Thymus (tissue), 11 donors: Measurements from ENCODE around the gene TTC3. TPM values are rescaled to one million over a fixed set of nuclear protein-coding genes. Genes with fewer than 3 reads are reported as not detected.
A peak's percentile ranks its signal among the peaks of the same experiment; 100 is the strongest.

Source experiments
- DNase-seq, 9 donors: peaks; one replicate each; pipeline ENCODE4 v3.0.0-alpha.2; 2013; ENCODE audit warnings: low spot score in 9 of 9, low read depth in 6 of 9, missing footprints in 1 of 9
- H3K27ac ChIP-seq, 2 donors: one replicate each; pipeline ENCODE4 v1.5.1; 2013; ENCODE audit warnings: control low read depth in 1 of 2, low read depth in 1 of 2, low read length in 1 of 2, mild to moderate bottlenecking in 1 of 2, moderate library complexity in 1 of 2
- H3K27me3 ChIP-seq, 2 donors: one replicate each; pipeline ENCODE4 v1.5.1; 2013; ENCODE audit warnings: low read length in 1 of 2; ENCODE audit not compliant: control insufficient read depth in 2 of 2, insufficient read depth in 1 of 2
- H3K36me3 ChIP-seq, 2 donors: one replicate each; pipeline ENCODE4 v1.5.1; 2013; ENCODE audit warnings: low read length in 1 of 2, mild to moderate bottlenecking in 1 of 2, moderate library complexity in 1 of 2; ENCODE audit not compliant: control insufficient read depth in 2 of 2, insufficient read depth in 2 of 2
- H3K4me1 ChIP-seq, 2 donors: one replicate each; pipeline ENCODE4 v1.5.1; 2013; ENCODE audit warnings: low read length in 2 of 2; ENCODE audit not compliant: control insufficient read depth in 2 of 2, insufficient read depth in 2 of 2
- H3K4me3 ChIP-seq, 2 donors: one replicate each; pipeline ENCODE4 v1.5.1; 2013; ENCODE audit warnings: low read length in 2 of 2, control low read depth in 1 of 2, mild to moderate bottlenecking in 1 of 2
- H3K9me3 ChIP-seq, 2 donors: one replicate each; pipeline ENCODE4 v1.5.1; 2013; ENCODE audit warnings: low read length in 1 of 2, mild to moderate bottlenecking in 1 of 2; ENCODE audit not compliant: control insufficient read depth in 2 of 2, insufficient read depth in 1 of 2
- WGBS: extraction: QIAGEN DNeasy Blood & Tissue Kit; methylation state at CpG from one replicate; pipeline ENCODE4 v1.1.7; 2013; 5-methylcytosine and 5-hydroxymethylcytosine counted together
- polyA plus RNA-seq: library from polyadenylated mRNA; stranded (reverse); fragments of 200-250 nt; gene quantifications from one replicate; pipeline ENCODE4 v1.2.3, GENCODE V29; 2013
- total RNA-seq: library from RNA; stranded (reverse); fragments of 120-200 nt; gene quantifications from one replicate; pipeline ENCODE4 v1.2.4, GENCODE V29; 2013
- donor health status: healthy.

TTC3 gene
- total and polyA plus RNA-seq, 2 donors: 37.7 to 80.2 TPM

DNA sequence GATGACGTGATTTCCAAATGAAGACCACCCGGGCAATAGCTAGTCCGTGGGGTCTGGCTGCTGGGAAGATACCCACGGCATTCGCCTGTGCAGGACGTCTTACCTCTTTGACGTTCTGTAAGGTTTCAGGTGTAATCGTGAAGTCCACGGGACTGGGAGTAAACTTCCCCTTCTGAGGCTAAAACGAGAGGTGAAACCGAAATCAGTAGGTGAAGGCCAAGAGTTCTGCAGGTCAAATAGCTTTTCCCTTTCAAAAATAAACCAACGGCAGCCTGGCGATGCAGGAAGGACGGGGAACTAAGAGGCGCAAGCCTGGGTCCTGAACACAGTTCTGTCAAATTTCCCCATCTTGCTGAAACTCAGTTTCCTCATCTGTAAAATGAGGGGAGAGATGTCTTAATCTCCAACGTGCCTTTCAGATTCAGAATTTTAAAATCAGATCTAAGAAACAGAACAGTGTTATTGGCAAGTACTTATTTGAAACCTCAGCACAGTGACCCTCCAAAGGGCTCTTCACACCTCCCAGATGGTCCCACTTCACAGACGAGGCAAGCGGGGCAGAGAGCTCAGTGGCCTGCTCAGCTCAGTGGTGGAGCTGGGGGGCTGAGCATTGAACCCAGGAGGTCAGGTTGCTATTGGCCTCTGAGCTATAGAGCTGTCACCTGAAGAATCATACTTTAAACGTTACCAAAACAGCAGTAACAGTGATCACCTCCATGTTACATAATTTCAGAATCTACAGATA, 159.4 kb downstream of the TTC3 start:
- Histone ChIP-seq H3K27ac (no peak overlapping the region), H3K9me3 (no peaks in the 10 kb centered on the region), H3K4me1 (no peaks in the 10 kb centered on the region), H3K27me3 (no peaks in the 10 kb centered on the region), H3K4me3 (no peak overlapping the region), H3K36me3 (peaks cover 48 to 58% of the 10 kb centered on the region in 2 donors)
- 97% methylated on average over 19 of the region's 19 CpGs for WGBS
- DNase-seq: no peak

- Histone ChIP-seq H3K4me1 (peaks cover 0 to 3% of the 10 kb centered on the region in 2 donors), H3K4me3 (no peak overlapping the region), H3K27ac (no peak overlapping the region), H3K36me3 (peaks cover 46 to 49% of the 10 kb centered on the region in 2 donors), H3K9me3 (no peaks in the 10 kb centered on the region), H3K27me3 (no peaks in the 10 kb centered on the region)
- DNase-seq: no peak
- 97% methylated on average over 9 of the region's 9 CpGs for WGBS
Observed at GRCh38 chr21:37233551-37234146, 160.6 kb downstream of the TTC3 start.

- no peaks in the 10 kb centered on the region for H3K9me3 ChIP-seq
- no peak overlapping the region for H3K27ac ChIP-seq
- H3K27me3 ChIP-seq: no peaks in the 10 kb centered on the region
- H3K4me3 ChIP-seq: no peak overlapping the region
- DNase-seq: no peak
- 95% methylated on average over 2 of the region's 2 CpGs for WGBS
- H3K36me3 ChIP-seq: peaks cover 37 to 38% of the 10 kb centered on the region in 2 donors
- H3K4me1 ChIP-seq: peaks cover 0 to 3% of the 10 kb centered on the region in 2 donors
Observed at GRCh38 chr21:37237346-37237745, 164.3 kb downstream of the TTC3 start.

GRCh38 chr21:37237764-37238163, 164.7 kb downstream of the TTC3 start:
- Histone ChIP-seq H3K27me3 (no peaks in the 10 kb centered on the region), H3K9me3 (no peaks in the 10 kb centered on the region), H3K36me3 (peaks cover 33 to 37% of the 10 kb centered on the region in 2 donors), H3K4me3 (no peak overlapping the region), H3K27ac (no peak overlapping the region), H3K4me1 (peaks cover 0 to 3% of the 10 kb centered on the region in 2 donors)
- WGBS: 36% methylated on average over 4 of the region's 4 CpGs
- peak in 2 of 9 donors; percentile 12 to 37 for DNase-seq

DNA sequence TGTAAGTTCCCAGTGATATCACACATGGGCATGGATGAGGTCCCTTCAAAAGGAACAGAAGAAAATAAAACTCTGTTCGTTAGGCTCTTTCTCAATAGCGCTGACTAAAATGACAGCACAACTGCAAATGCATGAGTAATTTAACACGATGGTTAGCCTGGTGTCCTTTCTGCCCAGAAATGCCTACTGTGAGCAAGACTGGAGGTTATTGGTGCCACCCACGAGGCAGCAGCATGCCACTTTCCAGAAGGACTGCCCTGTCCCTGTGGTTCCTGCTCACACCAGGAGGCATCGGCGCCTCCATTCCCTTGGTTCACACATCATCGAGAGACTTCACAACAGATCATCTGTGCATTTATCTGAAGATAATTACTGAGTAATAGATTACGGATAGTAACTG, 167.9 kb downstream of the TTC3 start:
- H3K9me3 ChIP-seq: no peaks in the 10 kb centered on the region
- no peak overlapping the region for H3K27ac ChIP-seq
- no peaks in the 10 kb centered on the region for H3K27me3 ChIP-seq
- peaks cover 17 to 24% of the 10 kb centered on the region in 2 donors for H3K36me3 ChIP-seq
- DNase-seq: no peak
- WGBS: 98% methylated on average over 8 of the region's 8 CpGs
- no peak overlapping the region for H3K4me3 ChIP-seq
- peaks cover 9 to 20% of the 10 kb centered on the region in 2 donors for H3K4me1 ChIP-seq

- 97% methylated on average over 7 of the region's 7 CpGs for WGBS
- no peak for DNase-seq
- H3K9me3 ChIP-seq: no peaks in the 10 kb centered on the region
- H3K4me1 ChIP-seq: peaks cover 9 to 20% of the 10 kb centered on the region in 2 donors
- no peak overlapping the region for H3K4me3 ChIP-seq
- no peaks in the 10 kb centered on the region for H3K27me3 ChIP-seq
- H3K36me3 ChIP-seq: peaks cover 17 to 21% of the 10 kb centered on the region in 2 donors
- H3K27ac ChIP-seq: no peak overlapping the region
Observed at GRCh38 chr21:37241426-37241825, 168.4 kb downstream of the TTC3 start.

DNA sequence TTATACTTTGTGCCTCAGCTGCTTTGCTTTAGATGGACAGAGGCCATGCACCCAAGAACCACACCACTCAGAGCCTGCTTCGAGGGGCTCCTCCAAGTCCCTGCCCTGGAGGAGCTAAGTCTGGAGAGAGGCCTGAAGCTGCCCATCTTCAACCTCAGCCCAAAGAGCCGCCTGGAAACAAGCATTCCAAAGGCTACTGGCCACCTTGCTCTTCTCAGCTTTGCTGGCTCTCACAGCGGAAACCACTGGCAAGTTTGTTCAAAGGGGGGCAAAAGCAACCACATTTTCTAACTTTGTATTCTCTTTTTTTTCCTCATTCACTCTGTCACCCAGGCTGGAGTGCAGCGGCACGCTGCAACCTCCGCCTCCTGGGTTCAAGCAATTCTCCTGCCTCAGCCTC, 170.9 kb downstream of the TTC3 start:
- peaks cover 6 to 11% of the 10 kb centered on the region in 2 donors for H3K36me3 ChIP-seq
- no peak overlapping the region for H3K27ac ChIP-seq
- H3K9me3 ChIP-seq: no peaks in the 10 kb centered on the region
- DNase-seq: no peak
- peaks cover 9 to 17% of the 10 kb centered on the region in 2 donors for H3K4me1 ChIP-seq
- WGBS: 98% methylated on average over 6 of the region's 6 CpGs
- no peaks in the 10 kb centered on the region for H3K27me3 ChIP-seq
- H3K4me3 ChIP-seq: no peak overlapping the region

- peak overlapping the region in 1 of 2 donors; percentile 50 for H3K27ac ChIP-seq
- no peaks in the 10 kb centered on the region for H3K27me3 ChIP-seq
- no peak overlapping the region for H3K4me3 ChIP-seq
- peaks cover 9 to 17% of the 10 kb centered on the region in 2 donors for H3K4me1 ChIP-seq
- WGBS: 8% methylated on average over 12 of the region's 12 CpGs
- DNase-seq: peak in 5 of 9 donors; percentile 45 to 69 (median 48)
- H3K9me3 ChIP-seq: no peaks in the 10 kb centered on the region
- peaks cover 6 to 10% of the 10 kb centered on the region in 2 donors for H3K36me3 ChIP-seq
Observed at GRCh38 chr21:37244501-37245095, 171.5 kb downstream of the TTC3 start.

DNA sequence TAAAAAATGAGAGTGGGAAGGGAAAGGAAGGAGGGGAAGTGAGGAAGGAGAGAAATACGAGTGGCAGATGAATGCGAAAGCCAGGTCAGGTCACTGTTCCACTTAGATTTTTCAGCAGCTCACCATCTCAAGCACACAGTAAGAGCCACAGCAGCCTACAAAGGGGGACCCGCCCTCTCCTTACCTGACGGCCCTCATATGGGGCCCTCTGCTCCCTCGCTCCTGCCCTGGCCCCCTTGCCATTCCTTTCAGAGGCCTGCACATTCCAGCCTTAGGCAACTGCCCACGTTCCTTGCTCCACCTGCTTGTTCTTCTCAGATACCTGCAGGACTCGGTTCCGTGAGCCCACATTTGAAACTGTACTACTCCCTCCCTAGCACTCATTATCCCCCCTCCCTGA, 172.1 kb downstream of the TTC3 start:
- H3K4me3 ChIP-seq: no peak overlapping the region
- H3K27me3 ChIP-seq: no peaks in the 10 kb centered on the region
- no peaks in the 10 kb centered on the region for H3K9me3 ChIP-seq
- no peak for DNase-seq
- peaks cover 5 to 6% of the 10 kb centered on the region in 2 donors for H3K36me3 ChIP-seq
- H3K27ac ChIP-seq: peak overlapping the region in 1 of 2 donors; percentile 50
- 80% methylated on average over 8 of the region's 8 CpGs for WGBS
- H3K4me1 ChIP-seq: peaks cover 9 to 17% of the 10 kb centered on the region in 2 donors
